ENCODE data around the gene GSPT1.
A peak's percentile ranks its signal among the peaks of the same experiment; 100 is the strongest.
"Not testable (repeated sequence)": the region's sequence is repeated elsewhere in the genome, so short reads cannot be mapped to it uniquely, and the experiment has no call there.

Gene GSPT1

DNA sequence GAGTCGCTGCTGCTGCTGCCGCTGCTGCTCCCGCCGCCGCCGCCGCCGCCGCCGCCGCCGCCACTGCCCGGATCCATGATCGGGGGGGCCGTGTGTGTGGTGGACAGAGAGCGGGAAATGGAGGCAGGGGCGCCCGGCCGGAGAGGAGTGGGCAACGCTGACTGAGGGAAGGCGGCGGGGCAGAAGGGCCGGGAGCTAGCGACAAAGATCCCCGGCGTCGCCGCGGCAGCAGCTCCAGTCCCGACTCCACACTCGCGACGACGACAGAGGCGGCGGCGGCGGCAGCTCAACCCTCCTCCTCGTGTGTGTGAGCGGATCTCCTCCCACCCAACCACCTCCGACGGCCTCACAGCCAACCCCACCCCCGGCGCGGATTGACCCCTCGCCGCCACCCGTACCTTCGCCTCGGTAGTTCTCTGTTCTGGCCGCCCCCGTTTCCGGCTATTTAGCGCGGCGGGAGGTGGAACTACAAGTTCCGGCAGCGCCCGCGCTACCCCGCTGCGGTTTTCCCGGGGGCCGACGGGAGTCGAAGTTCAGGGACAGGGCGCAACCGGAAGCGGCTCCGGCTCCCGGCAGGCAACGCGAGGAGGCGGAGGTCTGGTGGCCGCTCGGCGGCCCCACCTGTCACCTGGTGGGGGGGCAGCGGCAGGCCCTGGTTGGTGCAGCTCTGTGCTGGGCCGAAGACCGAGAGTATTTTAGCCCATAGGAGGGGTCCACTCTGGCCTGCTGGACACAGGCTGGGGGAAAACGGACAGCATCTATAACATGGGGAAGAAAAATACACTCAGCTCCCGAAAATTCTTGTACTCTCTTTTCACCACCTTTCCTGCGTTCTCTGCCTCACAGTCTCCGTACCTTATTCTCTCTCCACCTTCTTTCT lies at the start of gene GSPT1:
Gene GSPT1 (minus strand): TSS at position 313 of the 880 bp plus-strand sequence. CDS start 236 bp downstream, at position 77.
- peak; percentile 95 for DNase-seq

DNA sequence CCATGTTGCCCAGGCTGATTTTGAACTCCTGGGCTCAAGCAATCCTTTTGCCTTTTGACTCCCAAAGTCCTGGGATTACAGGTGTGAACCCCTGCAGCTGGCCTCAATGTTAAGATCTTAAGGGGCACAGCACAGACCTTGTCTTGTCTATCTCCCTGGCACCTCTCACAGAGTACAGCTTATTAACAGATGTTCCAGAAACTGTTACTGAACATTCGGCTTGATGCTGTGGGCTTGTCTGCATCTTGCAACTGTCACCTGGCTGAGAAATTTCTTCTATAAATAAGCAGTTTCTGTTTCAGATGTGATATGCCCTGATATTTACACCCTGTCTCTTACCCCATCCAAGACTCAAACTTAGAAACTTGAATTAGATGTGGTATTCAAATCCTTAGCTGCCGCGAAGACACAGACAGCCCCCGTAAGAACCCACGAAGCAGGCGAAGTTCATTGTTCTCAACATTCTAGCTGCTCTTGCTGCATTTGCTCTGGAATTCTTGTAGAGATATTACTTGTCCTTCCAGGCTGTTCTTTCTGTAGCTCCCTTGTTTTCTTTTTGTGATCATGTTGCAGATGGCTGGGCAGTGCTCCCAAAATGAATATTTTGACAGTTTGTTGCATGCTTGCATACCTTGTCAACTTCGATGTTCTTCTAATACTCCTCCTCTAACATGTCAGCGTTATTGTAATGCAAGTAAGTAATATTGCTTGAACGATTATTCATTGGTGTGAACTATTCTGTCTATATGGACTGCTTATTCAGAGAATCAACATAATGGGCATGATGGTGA lies 49.2 kb upstream of the GSPT1 start, which contains the start of gene TNFRSF17:
Gene TNFRSF17 (plus strand): TSS at position 450 of the 791 bp plus-strand sequence. CDS start 115 bp downstream, at position 565.
- no peak for DNase-seq

DNA sequence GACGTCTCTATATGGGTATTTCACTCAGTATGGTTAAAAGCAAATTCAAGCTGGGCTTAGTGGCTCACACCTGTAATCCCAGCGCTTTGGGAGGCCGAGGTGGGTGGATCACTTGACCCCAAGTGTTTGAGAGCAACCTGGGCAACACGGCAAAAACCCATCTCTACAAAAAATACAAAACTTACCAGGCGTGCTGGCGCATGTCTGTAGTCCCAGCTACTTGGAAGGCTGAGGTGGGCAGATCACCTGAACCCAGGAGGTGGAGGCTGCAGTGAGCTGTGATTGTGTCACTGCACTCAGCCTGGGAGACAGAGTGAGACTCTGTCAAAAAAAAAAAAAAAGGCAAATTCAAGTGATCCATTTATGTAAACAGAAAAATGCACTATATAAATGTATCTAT lies 48.0 kb upstream of the GSPT1 start:
- no peak for DNase-seq

DNA sequence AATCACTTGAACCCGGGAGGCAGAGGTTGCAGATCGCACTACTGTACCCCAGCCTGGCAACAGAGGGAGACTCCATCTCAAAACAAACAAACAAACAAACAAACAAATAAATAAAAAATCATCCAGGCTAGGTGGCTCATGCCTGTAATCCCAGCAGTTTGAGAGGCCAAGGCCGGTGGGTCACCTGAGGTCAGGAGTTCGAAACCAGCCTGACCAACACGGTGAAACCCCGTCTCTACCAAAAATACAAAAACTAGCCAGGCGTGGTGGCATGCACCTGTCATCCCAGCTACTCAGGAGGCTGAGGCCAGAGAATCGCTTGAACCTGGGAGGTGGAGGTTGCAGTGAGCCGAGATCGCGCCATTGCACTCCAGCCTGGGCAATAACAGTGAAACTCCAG lies 47.2 kb upstream of the GSPT1 start:
- DNase-seq, result not testable (repeated sequence)

DNA sequence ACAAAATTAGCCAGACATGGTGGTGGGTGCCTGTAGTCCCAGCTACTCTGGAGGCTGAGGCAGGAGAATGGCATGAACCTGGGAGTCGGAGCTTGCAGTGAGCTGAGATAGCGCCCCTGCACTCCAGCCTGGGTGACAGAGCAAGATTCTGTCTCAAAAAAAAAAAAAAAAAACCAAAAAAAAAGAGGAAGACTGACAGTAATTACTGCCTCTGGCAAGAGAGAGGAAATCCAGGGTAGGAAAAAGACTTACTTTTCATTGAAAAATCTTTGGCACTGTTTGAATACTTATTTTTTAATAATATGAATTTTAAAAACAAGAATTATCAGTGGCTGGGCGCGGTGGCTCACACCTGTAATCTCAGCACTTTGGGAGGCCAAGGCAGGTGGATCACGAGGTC lies 46.7 kb upstream of the GSPT1 start:
- not testable (repeated sequence) for DNase-seq

DNA sequence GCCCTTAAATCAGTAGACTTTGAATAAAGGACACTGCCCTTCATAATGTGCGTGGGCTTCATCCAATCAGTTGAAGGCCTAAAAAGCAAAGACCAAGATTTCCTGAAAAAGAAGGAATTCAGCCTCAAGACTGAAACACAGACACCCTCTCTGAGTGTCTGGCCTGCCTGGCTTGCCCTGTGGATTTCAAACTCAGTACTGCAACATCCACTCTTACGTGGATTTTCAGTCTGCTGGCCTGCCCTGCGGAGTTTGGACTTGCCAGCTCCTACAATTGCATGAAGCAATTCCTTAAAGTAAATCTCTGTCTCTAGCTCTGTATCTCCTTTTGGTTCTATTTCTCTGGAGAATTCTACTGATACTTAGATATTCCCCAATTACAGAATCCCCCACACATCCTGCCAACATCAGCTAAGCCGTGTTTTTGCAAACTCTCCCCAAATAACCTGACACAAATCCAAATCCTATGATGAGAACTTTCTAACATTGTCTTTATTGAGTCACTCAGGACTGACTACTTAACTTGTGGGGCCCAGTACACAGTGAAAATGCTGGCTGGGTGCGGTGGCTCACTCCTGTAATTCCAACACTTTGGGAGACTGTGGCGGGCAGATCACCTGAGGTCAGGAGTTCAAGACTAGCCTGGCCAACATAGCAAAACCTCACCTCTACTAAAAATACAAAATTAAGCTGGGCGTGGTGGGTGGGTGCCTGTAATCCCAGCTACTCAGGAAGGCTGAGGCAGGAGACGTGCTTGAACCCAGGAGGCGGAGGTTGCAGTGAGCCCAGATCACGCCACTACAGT lies 42.0 kb upstream of the GSPT1 start:
- DNase-seq, result no peak

DNA sequence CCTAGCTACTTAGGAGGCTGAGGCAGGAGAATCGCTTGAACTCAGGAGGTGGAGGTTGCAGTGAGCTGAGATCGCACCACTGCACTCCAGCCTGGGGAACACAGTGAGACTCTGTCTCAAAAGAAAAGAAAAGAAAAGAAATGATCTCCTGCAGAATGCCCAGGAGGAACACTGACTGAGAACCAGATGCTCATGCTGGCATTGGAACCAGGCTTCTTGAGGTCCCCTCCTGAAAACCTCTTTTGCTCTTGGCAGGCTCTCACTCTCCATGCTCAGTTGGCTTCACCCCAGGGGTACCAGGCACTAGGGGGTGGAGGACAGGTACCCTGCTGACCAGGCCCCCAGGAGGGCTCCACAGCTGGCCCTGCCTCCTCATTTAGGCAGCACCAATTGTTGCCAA lies 40.8 kb upstream of the GSPT1 start:
- no peak for DNase-seq

DNA sequence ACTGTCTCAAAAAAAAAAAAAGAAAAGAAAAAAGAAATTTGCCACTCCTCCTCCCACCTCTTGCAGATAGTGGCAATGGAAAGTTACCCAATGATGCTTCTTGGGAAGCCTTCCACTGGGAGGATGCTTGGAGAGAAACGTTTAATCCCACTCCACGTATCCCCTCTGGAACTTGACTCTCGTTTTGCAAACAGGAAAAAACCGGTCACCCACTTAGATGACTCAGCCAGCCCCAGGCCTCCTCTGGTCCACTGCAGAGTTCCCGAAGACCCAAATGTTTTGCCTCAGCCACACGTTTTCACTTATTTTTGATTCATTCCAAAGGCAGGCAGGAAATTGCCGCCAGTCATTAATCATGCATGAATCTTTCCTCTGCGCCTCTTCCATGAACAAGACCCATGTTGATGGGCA lies 40.0 kb upstream of the GSPT1 start:
- DNase-seq, result no peak

DNA sequence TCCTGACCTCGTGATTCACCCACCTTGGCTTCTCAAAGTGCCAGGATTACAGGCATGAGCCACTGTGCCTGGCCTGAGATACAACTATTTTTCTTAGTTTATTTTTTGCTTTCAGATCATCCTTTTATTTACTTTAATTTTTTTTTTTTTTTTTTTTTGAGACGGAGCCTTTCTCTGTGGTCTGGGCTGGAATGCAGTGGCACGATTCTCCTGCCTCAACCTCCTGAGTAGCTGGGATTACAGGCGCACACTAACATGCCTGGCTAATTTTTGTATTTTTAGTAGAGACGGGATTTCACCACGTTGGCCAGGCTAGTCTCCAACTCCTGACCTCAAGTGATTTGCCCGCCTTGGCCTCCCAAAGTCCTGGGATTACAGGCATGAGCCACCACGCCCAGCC lies 37.8 kb upstream of the GSPT1 start:
- not testable (repeated sequence) for DNase-seq

DNA sequence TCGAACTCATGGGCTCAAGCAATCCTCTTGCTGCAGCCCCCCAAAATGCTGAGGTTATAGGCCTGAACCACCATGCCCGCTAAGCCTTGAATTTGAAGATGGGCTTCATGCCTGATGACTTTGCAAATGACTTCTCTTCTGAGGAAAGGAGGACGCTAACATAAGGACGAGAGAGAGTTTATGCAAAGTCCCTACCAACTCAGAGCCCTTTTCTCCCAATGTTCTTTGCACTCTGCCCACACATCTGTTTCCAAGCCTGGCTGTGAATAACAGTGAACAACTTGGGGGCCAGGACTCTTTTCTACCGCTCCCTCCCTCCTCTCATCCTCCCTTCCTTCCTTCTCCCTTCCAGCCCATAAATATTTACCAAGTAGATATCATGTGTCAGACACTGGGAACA lies 34.6 kb upstream of the GSPT1 start:
- DNase-seq, result no peak

DNA sequence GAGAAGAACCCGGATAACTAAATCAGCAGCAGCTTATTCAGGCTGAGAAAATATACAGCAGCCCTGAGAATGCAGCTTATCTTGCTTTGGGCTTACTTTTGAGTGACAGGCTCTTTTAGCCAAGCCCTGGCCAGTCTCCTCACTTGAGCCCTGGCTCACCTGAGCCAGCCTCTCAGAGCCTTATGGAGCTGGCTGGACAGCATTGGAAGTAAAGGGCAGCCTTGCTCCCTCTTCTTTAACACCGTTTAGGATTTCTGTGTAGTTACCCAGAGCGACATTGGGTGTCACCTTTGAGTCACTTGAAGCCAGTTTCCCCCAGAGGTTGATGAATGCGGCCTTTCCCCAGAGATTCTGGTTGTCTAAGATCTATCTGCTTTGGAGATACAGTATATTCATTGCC lies 33.8 kb upstream of the GSPT1 start:
- DNase-seq, result no peak

DNA sequence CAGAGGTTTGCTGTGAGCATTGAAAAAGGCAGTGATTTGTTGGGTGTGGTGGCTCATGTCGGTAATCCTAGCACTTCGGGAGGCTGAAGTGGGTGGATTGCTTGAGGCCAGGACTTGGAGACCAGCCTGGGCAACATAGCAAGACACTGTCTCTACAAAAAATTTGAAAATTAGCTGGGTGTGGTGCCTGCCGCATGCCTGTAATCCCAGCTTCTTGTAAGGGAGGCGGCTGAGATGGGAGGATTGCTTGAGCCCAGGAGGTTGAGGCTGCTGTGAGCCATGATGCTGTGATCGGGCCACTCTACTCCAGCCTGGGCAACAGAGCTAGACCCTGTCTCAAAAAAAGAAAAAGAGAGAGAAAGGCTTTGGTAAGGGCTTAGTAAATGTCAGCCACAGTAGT lies 33.1 kb upstream of the GSPT1 start:
- DNase-seq, result no peak

DNA sequence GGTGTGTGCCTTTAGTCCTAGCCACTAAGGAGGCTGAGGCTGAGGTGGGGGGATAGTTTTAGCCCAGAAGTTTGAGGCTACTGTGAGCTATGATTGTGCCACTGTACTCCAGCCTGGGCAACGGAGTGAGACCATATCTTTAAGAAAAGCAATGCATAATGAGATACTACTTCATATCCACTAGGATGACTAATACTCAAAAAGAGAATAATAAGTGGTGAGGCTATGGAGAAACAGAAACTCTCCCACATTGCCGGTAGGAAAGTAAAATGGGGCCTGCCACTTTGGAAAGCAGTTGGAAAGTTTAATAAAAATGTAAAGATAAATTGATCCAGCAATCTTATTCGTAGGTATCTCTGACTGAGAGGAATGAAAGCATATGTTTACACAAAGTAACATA lies 30.7 kb upstream of the GSPT1 start:
- DNase-seq, result no peak

DNA sequence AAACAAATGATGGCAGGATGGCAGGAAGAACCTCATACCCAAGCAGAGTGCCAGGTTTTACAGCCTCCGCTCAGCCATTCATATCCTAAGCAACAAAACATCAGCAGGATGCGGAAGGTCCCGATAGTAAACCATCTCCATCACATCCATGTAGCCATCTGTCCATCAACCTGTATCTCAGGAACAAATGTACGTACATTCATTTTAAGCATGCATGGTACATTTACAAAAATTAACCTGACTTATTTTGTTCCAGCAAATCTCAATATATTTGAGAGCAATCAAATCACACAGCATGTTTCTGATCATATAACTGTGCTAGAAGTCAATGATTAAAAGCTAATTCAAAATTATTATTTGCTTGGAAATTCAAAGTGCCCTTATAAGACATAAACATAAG lies 26.2 kb upstream of the GSPT1 start, which contains the start of gene NPIPB2:
Gene NPIPB2 (minus strand): TSS at position 101 of the 400 bp plus-strand sequence. CDS start 0 bp downstream, at position 101.
- not testable (repeated sequence) for DNase-seq

DNA sequence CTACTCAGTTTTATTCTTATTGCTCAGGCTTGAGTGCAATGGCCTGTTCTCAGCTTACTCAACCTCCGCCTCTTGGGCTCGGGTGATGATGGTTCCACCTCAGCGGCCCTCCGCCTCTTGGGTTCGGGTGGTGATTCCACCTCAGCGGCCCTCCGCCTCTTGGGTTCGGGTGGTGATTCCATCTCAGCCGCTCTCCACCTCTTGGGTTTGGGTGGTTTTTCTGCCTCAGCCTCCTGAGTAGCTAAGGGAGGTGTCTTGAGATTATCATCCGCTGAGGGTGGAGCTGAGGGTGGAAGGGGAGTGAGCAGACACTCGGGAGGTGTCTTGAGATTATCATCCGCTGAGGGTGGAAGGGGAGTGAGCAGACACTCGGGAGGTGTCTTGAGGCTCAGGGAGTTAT lies 11.6 kb upstream of the GSPT1 start:
- not testable (repeated sequence) for DNase-seq

DNA sequence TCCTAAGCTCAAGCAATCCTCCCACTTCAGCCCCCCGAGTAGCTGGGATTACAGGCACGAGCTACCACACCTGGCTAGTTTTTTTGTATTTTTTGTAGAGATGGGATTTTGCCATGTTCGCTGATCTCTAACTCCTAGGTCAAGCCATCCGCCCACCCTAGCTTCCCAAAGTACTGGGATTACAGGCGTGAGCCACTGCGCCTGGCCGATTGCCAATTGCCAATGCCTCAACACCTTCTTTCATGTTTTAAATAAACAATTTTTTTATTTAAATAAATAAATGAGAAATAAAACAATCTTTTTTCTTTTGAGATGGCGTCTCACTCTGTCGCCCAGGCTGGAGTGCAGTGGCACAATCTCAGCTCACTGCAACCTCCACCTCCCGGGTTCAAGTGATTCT lies 8.3 kb upstream of the GSPT1 start:
- not testable (repeated sequence) for DNase-seq

DNA sequence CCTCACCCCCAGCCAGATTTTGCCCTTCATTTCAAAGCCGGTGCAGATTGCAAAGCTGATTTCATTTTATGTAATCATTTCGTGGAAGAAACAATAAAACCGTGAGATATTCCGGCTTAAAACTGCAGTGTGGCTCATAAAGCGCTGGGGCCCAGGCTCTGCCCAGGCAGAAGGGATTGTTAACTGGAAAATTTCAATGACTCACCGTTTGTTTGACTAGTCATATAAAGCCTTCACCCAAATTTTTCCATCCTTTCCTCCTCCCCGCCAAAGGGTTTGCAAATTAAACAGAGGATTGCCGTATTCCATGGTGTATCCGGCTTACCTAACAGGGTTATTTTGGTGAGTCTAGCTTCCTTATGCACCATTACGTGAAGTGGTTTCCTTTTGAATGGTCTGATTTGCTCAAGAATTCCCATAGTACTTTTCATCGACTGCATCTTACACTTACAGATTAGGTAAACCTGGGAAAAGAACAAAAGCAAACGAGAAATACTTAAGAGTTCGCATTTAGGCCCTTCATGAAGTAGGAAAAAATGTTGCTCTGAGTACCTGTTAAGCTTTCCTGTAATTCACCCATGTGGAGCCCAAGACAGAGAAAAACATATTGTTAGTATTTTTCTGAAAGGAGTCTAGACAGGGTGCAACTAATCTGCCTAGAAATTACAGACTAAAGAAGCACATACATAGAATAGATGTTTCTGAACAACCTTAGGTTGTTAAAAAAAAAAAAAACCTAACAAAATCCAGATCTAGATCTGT lies 949 bp upstream of the GSPT1 start:
- DNase-seq, result no peak

DNA sequence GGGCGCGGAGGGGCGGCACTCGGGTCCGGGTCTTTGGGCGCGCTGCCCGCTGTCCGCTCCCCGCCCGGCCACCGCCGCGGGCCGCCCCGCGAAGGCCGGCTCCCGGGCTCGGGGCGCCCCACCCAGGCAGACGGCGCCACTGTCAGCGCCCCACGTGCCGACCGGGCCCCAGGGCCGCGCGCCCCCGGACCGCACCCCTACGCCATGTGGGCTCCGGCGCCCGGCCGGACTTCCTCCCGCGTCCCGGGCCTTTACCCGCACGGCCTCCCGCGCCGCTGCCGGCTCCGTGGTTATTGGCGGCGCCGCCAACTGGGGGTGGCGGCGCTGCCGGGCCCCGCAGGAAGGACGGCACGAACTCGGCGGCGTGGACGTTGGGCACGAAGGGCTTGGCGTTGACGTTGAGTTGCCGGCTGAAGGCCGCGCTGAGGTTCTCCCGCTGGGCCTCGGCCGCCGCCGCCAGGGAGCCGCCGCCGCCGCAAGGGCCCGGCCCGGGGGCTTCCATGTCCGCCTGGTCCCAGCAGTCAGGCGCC lies 577 bp downstream of the GSPT1 start:
- no peak for DNase-seq

DNA sequence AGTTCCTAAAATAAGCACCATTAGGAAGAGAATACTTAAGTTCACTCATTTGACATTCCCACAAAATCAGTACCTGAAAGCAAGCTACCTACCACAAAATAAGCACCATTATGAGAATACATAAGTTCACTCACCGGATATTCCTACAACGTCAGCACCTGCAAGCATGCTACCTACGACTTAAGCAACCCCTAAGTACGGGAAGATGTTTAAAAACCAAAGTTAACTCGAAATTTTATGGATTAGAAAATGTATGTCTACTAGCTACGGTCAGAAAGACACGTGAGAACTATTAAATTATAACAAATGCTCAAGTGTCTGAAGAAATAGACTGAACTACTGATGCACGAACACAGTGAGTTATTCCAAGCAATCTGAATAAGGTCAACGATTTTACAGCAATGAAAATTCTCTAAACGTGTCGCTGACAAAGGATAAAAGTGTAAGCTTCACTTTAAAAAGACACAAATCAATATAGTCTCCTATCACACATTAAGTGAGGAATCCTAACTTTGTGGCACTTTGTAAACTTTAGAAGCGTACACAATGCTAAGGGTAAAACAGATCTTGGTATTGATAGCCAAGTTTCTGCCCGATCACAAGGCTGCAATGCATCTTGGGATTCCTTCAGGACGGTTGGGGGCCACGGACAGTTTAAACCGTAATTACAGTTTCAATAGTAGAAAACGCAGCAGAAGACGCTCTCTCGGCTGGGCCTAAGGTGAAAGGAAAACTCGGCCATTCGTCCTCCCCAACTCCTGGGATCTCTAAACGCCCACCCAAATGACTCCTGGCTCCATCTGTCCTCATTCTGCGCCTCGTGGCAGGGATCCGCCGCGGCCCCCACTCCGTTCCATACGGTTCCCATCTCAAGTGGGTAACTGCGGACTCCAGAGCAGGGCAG lies 1.3 kb downstream of the GSPT1 start:
- DNase-seq, result no peak

DNA sequence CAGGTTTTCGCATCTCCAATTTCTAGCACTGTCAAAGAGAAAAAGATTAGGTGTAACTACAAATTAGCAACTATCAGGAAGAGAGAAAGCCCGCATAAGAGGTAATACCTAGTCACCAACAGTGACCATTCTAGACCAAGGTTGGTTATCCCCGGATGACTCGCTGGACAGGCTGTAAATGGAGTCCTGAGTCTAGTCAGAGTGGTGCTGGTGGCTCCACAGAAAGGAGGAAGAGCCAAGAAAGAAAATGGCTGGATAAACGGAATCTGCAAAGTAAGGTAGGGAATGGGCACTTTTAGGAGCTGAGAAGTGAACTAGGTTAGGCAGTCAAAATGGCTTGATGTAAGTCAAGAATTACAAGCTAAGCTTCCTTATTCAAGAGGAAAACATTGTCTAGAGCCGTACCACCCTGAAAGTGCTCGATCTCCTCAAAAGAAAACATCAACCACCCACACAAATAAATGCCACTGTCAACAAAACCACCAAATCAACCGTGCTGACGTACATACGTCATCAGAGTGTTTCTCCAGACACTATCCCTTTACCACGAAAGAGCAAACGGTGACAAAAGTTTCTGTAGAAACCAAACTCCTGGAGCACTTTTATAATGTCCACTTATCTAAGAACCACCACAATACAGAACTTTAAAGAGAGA lies 2.2 kb downstream of the GSPT1 start:
- no peak for DNase-seq
